Peyer's patch (tissue), 4 donors: Measurements from ENCODE around the gene CDX1.

Experiments used
- POLR2A ChIP-seq, 2 donors: fragments of 450-650 bp; IDR thresholded peaks; one replicate each; pipeline ENCODE4 v1.5.1; 2017; ENCODE audit warnings: antibody characterized with exemption in 2 of 2, mild to moderate bottlenecking in 2 of 2, moderate library complexity in 2 of 2
- TF ChIP-seq, protein P1 (sequence below), 6 experiments: fragments of 450-650 bp in 4 of 6; fragments of 200-600 bp in 2 of 6; sonication (generic) in 1 of 6; IDR thresholded peaks; one replicate each; pipeline ENCODE4 v1.5.1; 2017 to 2019; ENCODE audit warnings: antibody characterized with exemption in 6 of 6, mild to moderate bottlenecking in 3 of 6, moderate library complexity in 1 of 6

DNA sequence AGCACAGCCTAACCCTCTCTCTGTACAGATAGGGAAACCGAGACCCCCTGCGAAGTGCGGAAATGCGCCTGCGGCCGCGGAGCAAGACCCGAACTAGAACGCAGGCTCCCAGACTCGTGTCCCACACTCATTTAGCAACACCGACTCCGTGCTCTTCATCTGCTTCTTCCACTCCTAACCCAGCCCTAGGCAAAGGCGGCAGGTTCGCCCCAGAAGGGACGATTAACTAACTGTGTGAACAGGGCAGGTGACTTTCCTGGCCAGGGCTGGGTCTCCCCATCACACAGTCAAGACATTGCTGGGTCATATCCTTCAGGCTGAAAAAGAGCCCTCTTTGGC lies 903 bp downstream of the CDX1 start:
- TF ChIP-seq, protein P1, sequence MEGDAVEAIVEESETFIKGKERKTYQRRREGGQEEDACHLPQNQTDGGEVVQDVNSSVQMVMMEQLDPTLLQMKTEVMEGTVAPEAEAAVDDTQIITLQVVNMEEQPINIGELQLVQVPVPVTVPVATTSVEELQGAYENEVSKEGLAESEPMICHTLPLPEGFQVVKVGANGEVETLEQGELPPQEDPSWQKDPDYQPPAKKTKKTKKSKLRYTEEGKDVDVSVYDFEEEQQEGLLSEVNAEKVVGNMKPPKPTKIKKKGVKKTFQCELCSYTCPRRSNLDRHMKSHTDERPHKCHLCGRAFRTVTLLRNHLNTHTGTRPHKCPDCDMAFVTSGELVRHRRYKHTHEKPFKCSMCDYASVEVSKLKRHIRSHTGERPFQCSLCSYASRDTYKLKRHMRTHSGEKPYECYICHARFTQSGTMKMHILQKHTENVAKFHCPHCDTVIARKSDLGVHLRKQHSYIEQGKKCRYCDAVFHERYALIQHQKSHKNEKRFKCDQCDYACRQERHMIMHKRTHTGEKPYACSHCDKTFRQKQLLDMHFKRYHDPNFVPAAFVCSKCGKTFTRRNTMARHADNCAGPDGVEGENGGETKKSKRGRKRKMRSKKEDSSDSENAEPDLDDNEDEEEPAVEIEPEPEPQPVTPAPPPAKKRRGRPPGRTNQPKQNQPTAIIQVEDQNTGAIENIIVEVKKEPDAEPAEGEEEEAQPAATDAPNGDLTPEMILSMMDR (IDR thresholded peaks at IDR 0.05): no peak
- no peak for TF ChIP-seq POLR2A (IDR thresholded peaks at IDR 0.05)
